A673 (cell line): ENCODE results near the gene NUP93.

Source experiments
- CTCF ChIP-seq: fragments of 300-800, 200-600 bp; sonication (generic); conservative IDR thresholded peaks from 2 replicates; pipeline ENCODE4 v1.5.1; 2017; ENCODE audit warnings: low read depth, mild to moderate bottlenecking, antibody characterized with exemption, low read length, moderate library complexity, mixed read lengths
- EZH2 ChIP-seq: fragments of 200-600 bp; sonication (generic); IDR thresholded peaks from 2 replicates; pipeline ENCODE4 v1.6.1; 2017; ENCODE audit warnings: borderline replicate concordance, low read depth, mild to moderate bottlenecking, mixed read lengths, antibody characterized with exemption, low read length; ENCODE audit not compliant: poor library complexity, severe bottlenecking

GRCh38 chr16:56683424-56684172 is 46.3 kb upstream of the NUP93 start:
- TF ChIP-seq CTCF, result no peak
- no peak for TF ChIP-seq EZH2
